CD4-positive, alpha-beta T cell (primary cell): ENCODE data around the gene DDX3X. TPM values are rescaled to one million over a fixed set of nuclear protein-coding genes. Genes with fewer than 3 reads are reported as not detected.
A peak's percentile ranks its signal among the peaks of the same experiment; 100 is the strongest.
"Not testable (repeated sequence)": the region's sequence is repeated elsewhere in the genome, so short reads cannot be mapped to it uniquely, and the experiment has no call there.

Source experiments
- ATAC-seq: fragments of 200-7000 bp; cut with Tn5 transposase; one replicate; pipeline ENCODE4 v1.10.0; 2022; ENCODE audit warnings: mild to moderate bottlenecking; ENCODE audit not compliant: poor library complexity
- CTCF ChIA-PET: fragments of 350-600 bp; sonication (Branson Sonifier 250); formaldehyde crosslinking; loops from one replicate; lab custom pipeline; 2021; ENCODE audit warnings: antibody characterized with exemption, inconsistent platforms; lab: Charles Lee
- POLR2A ChIA-PET: fragments of 350-600 bp; sonication (Branson Sonifier 250); formaldehyde crosslinking; loops from one replicate; lab custom pipeline; 2021; ENCODE audit warnings: antibody characterized with exemption, inconsistent platforms; lab: Charles Lee
- DNase-seq, 14 experiments: peaks; one replicate each; pipeline ENCODE4 v3.0.0-alpha.2; 2013 to 2020; ENCODE audit warnings: mixed read lengths in 2 of 14
- H3K27ac ChIP-seq, 2 donors: one replicate each; pipeline versions ENCODE4 v1.5.1 to v1.7.0; 2013; ENCODE audit warnings: low read length in 2 of 2, low read depth in 1 of 2, mild to moderate bottlenecking in 1 of 2
- H3K27me3 ChIP-seq, 2 experiments: 1 replicate in 1 of 2; 2 replicates in 1 of 2; pipeline versions ENCODE4 v1.6.1 to v1.7.0; 2013; ENCODE audit warnings: low read length in 2 of 2, control low read depth in 1 of 2, mild to moderate bottlenecking in 1 of 2, moderate library complexity in 1 of 2; ENCODE audit not compliant: insufficient read depth in 2 of 2, control insufficient read depth in 1 of 2
- H3K36me3 ChIP-seq: one replicate; pipeline ENCODE4 v1.6.1; 2013; ENCODE audit warnings: low read length, control low read depth; ENCODE audit not compliant: insufficient read depth
- H3K4me1 ChIP-seq: one replicate; pipeline ENCODE4 v1.6.1; 2013; ENCODE audit warnings: low read length, control low read depth; ENCODE audit not compliant: insufficient read depth
- H3K4me3 ChIP-seq: one replicate; pipeline ENCODE4 v1.5.1; 2013; ENCODE audit warnings: mild to moderate bottlenecking, low read length, moderate library complexity
- H3K9me3 ChIP-seq, 2 experiments: 1 replicate in 1 of 2; 2 replicates in 1 of 2; pipeline versions ENCODE4 v1.6.1 to v1.7.0; 2013; ENCODE audit warnings: low read length in 2 of 2, mild to moderate bottlenecking in 2 of 2, control low read depth in 1 of 2, moderate library complexity in 1 of 2; ENCODE audit not compliant: control insufficient read depth in 1 of 2, insufficient read depth in 1 of 2
- H3K27ac Mint-ChIP-seq: one replicate; pipeline ENCODE4 v1.8.0; 2020; ENCODE audit warnings: mixed read lengths
- H3K27me3 Mint-ChIP-seq: one replicate; pipeline ENCODE4 v1.8.0; 2021; ENCODE audit warnings: mixed read lengths
- H3K36me3 Mint-ChIP-seq: one replicate; pipeline ENCODE4 v1.8.0; 2021; ENCODE audit warnings: low read depth, mixed read lengths
- H3K4me1 Mint-ChIP-seq: one replicate; pipeline ENCODE4 v1.8.0; 2021; ENCODE audit warnings: low read depth, mixed read lengths
- H3K4me3 Mint-ChIP-seq: one replicate; pipeline ENCODE4 v1.8.0; 2020; ENCODE audit warnings: mild to moderate bottlenecking, mixed read lengths
- H3K9me3 Mint-ChIP-seq: one replicate; pipeline ENCODE4 v1.8.0; 2020; ENCODE audit warnings: mixed read lengths
- CTCF ChIP-seq: fragments of 200-600 bp; IDR thresholded peaks from one replicate; pipeline ENCODE4 v1.8.0; 2022; ENCODE audit warnings: antibody characterized with exemption, mild to moderate bottlenecking
- intact Hi-C, 2 experiments: fragments of 100-400 bp; cut with DNase I in 1 of 2; cut with micrococcal nuclease in 1 of 2; formaldehyde crosslinking; loops; one replicate each; pipeline versions ENCODE4 v1.15.1 to v1.9.0; 2023 to 2025; cut with DNase I, micrococcal nuclease
- total RNA-seq, 174 experiments: library from RNA in 2 of 174; stranded (reverse) in 2 of 174; gene quantifications; one replicate each; pipeline ENCODE4 v1.2.3 and lab custom pipeline; 2021 to 2026

Gene DDX3X
- total RNA-seq, 2 experiments from 2014 or later = 610 to 653 TPM

- ChIA-PET POLR2A (interaction anchor here (1.1 to 2.1 kb wide), 3 partner anchors 9 to 19 kb away, joined by 5 to 10 read pairs (median 6); partner anchors contain the start of gene DDX3X), CTCF (no interaction called here)
- TF ChIP-seq CTCF = no peak
- Histone ChIP-seq H3K9me3 (no peaks in the 10 kb centered on the region), H3K4me3 (no peak overlapping the region), H3K4me1 (peaks cover 10% of the 10 kb centered on the region), H3K27me3 (no peaks in the 10 kb centered on the region), H3K27ac (no peak overlapping the region), H3K36me3 (peaks cover 13% of the 10 kb centered on the region)
- ATAC-seq (no peak), DNase-seq (no peak)
- Mint-ChIP-seq H3K36me3 (peaks cover 44% of the 10 kb centered on the region), H3K27me3 (no peaks in the 10 kb centered on the region), H3K4me1 (peaks cover 37% of the 10 kb centered on the region), H3K9me3 (no peaks in the 10 kb centered on the region), H3K4me3 (no peak overlapping the region), H3K27ac (peak overlapping the region; percentile 59)
- intact Hi-C loops = loop anchor here in 1 of 2 experiments (5.0 kb wide), 1 partner anchor 95 kb away; the partner anchor contains the start of gene NYX
Observed at GRCh38 chrX:41352329-41352838, 18.4 kb downstream of the DDX3X start.

- H3K4me1 Mint-ChIP-seq = peaks cover 37% of the 10 kb centered on the region
- H3K9me3 Mint-ChIP-seq = no peaks in the 10 kb centered on the region
- H3K4me3 ChIP-seq = no peak overlapping the region
- H3K36me3 Mint-ChIP-seq = peaks cover 28% of the 10 kb centered on the region
- CTCF ChIA-PET = no interaction called here
- H3K27me3 Mint-ChIP-seq = no peaks in the 10 kb centered on the region
- no peaks in the 10 kb centered on the region for H3K36me3 ChIP-seq
- DNase-seq = peak in 1 of 14 experiments; percentile 26
- H3K4me3 Mint-ChIP-seq = no peak overlapping the region
- no peaks in the 10 kb centered on the region for H3K9me3 ChIP-seq
- H3K27ac ChIP-seq = no peak overlapping the region
- POLR2A ChIA-PET = interaction anchor here (2.1 kb wide), 1 partner anchor 18 kb away, joined by 10 read pairs; no protein-coding TSS in a partner anchor
- no peak for ATAC-seq
- intact Hi-C loops = loop anchor here in 1 of 2 experiments (5.0 kb wide), 1 partner anchor 93 kb away; the partner anchor contains the start of gene NYX
- H3K27me3 ChIP-seq = no peaks in the 10 kb centered on the region
- TF ChIP-seq CTCF = no peak
- peaks cover 10% of the 10 kb centered on the region for H3K4me1 ChIP-seq
- peak overlapping the region; percentile 20 for H3K27ac Mint-ChIP-seq
Observed at GRCh38 chrX:41353985-41354384, 20.0 kb downstream of the DDX3X start.

- ATAC-seq = no peak
Observed at GRCh38 chrX:41369152-41369551, 35.2 kb downstream of the DDX3X start.

GRCh38 chrX:41371575-41371974 lies 37.6 kb downstream of the DDX3X start:
- H3K4me3 ChIP-seq, H3K4me1 Mint-ChIP-seq, H3K36me3 ChIP-seq, H3K36me3 Mint-ChIP-seq, H3K4me3 Mint-ChIP-seq, H3K27me3 ChIP-seq, CTCF ChIA-PET, H3K27ac Mint-ChIP-seq, H3K4me1 ChIP-seq, DNase-seq, H3K27me3 Mint-ChIP-seq, H3K9me3 Mint-ChIP-seq, ATAC-seq, POLR2A ChIA-PET, intact Hi-C loops, H3K9me3 ChIP-seq, H3K27ac ChIP-seq: not testable (repeated sequence)

More at GRCh38 chrX:41369152-41369551, 35.2 kb downstream of the DDX3X start:
- TF ChIP-seq CTCF = no peak
- H3K9me3 ChIP-seq = no peaks in the 10 kb centered on the region
- H3K27ac ChIP-seq = no peak overlapping the region
- Mint-ChIP-seq H3K4me1 (no peaks in the 10 kb centered on the region), H3K27ac (no peak overlapping the region), H3K36me3 (no peaks in the 10 kb centered on the region), H3K4me3 (no peak overlapping the region), H3K27me3 (no peaks in the 10 kb centered on the region), H3K9me3 (no peaks in the 10 kb centered on the region)
- no peaks in the 10 kb centered on the region for H3K4me1 ChIP-seq
- DNase-seq = no peak
- intact Hi-C loops = no loop called here
- ChIA-PET CTCF (no interaction called here), POLR2A (no interaction called here)
- no peaks in the 10 kb centered on the region for H3K27me3 ChIP-seq
- H3K36me3 ChIP-seq = no peaks in the 10 kb centered on the region
- no peak overlapping the region for H3K4me3 ChIP-seq
